GM19351 (cell line): ENCODE measurements around the gene PHKA2.
"Not testable (repeated sequence)": the region's sequence is repeated elsewhere in the genome, so short reads cannot be mapped to it uniquely, and the experiment has no call there.

ENCODE experiments used
- ATAC-seq: cut with Tn5 transposase; IDR thresholded peaks from one replicate; pipeline ENCODE4 v1.9.1; 2021; ENCODE audit warnings: mild to moderate bottlenecking, moderate library complexity; ENCODE audit not compliant: unreplicated experiment

PHKA2 gene

GRCh38 chrX:18983666-18984380, at the start of gene PHKA2:
Gene PHKA2, minus strand, starts transcription at chrX:18984114. Its CDS starts 182 bp downstream, at chrX:18983932.
- peak; percentile 48 for ATAC-seq

GRCh38 chrX:19030805-19031204, 46.9 kb upstream of the PHKA2 start:
- ATAC-seq, result no peak

- no peak for ATAC-seq
These were observed 44.6 kb upstream of the PHKA2 start for GRCh38 chrX:19028560-19028959.

GRCh38 chrX:19024366-19024765, 40.5 kb upstream of the PHKA2 start:
- ATAC-seq, result no peak

- no peak for ATAC-seq
These were observed 36.1 kb upstream of the PHKA2 start for GRCh38 chrX:19019996-19020395.

- ATAC-seq, result no peak
These were observed 33.4 kb upstream of the PHKA2 start for GRCh38 chrX:19017271-19017670.

GRCh38 chrX:19016614-19017013, 32.7 kb upstream of the PHKA2 start:
- ATAC-seq, result not testable (repeated sequence)

- no peak for ATAC-seq
These were observed 24.0 kb upstream of the PHKA2 start for GRCh38 chrX:19007868-19008267.

- ATAC-seq, result no peak
These were observed 23.1 kb upstream of the PHKA2 start for GRCh38 chrX:19007011-19007410.

- no peak for ATAC-seq
These were observed 22.0 kb upstream of the PHKA2 start for GRCh38 chrX:19005909-19006308.

- no peak for ATAC-seq
These were observed 19.8 kb upstream of the PHKA2 start for GRCh38 chrX:19003756-19004155.

- no peak for ATAC-seq
These were observed 14.7 kb upstream of the PHKA2 start for GRCh38 chrX:18998653-18999052.

GRCh38 chrX:18997916-18998315, 14.0 kb upstream of the PHKA2 start:
- no peak for ATAC-seq

- ATAC-seq, result no peak
These were observed 12.6 kb upstream of the PHKA2 start for GRCh38 chrX:18996536-18996935.

GRCh38 chrX:18995221-18995620, 11.3 kb upstream of the PHKA2 start:
- ATAC-seq, result no peak

GRCh38 chrX:18994713-18995112, 10.8 kb upstream of the PHKA2 start:
- ATAC-seq, result no peak

- no peak for ATAC-seq
These were observed 8.9 kb upstream of the PHKA2 start for GRCh38 chrX:18992829-18993228.

- peak; percentile 5 for ATAC-seq
These were observed 1.2 kb upstream of the PHKA2 start for GRCh38 chrX:18985186-18985435.

- peak; percentile 77 for ATAC-seq
These were observed 669 bp upstream of the PHKA2 start for GRCh38 chrX:18984381-18985185.

GRCh38 chrX:18981124-18981807, 2.6 kb downstream of the PHKA2 start:
- no peak for ATAC-seq

GRCh38 chrX:18980262-18980661, 3.7 kb downstream of the PHKA2 start:
- not testable (repeated sequence) for ATAC-seq

GRCh38 chrX:18974993-18975392, 8.9 kb downstream of the PHKA2 start:
- ATAC-seq, result no peak
